ENCODE results near the gene NR5A1. TPM values are rescaled to one million over a fixed set of nuclear protein-coding genes. Genes with fewer than 3 reads are reported as not detected.
A peak's percentile ranks its signal among the peaks of the same experiment; 100 is the strongest.

The NR5A1 gene
- total RNA-seq, 1 donor from 2014 or later, result not detected

DNA sequence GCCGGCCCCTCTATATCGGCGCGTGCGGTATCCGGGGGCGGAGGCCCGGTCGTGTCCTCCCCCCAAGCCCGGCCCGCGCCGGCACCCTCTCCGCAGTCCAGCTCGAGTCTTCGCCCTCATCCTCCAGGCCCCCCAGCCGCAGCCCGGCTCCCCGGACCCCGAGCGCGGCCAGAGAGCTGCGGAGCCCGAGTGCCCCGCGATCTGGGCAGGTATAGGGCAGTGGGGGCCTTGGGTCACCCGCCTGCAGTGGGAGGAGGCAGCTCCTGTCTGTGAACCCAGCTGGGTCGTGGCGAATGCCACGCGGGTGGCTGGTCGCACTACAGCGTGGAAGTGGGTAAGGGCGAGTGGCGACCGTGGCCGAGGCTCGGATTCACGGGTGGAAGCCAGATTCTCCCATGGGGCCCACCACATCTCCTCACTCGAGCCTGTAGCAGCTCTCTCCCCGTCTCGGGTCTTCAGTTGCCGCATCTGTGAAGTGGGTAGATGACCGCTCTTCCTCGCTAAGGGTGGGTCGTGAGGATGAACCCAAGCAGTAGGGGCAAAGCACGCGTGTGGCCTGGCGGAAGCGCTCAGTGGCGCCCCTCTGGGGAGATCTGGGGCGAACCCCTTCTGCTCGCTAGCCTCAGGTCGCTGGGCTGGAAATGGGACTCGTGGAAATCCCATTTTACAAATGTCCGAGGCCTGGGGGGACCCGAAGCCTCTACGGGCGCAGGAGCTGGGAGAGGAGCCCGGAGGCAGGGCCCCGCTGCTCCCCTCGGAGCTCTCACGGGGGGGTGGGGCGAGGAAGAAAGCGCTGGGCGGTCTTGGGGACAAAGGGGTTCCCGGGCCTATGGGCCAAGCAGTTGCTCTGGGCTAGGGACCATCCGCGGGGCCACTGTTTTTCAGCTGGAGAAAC is 1.9 kb downstream of the NR5A1 start:
- no peak for DNase-seq
- intact Hi-C loops (cut with micrococcal nuclease), result no loop called here

DNA sequence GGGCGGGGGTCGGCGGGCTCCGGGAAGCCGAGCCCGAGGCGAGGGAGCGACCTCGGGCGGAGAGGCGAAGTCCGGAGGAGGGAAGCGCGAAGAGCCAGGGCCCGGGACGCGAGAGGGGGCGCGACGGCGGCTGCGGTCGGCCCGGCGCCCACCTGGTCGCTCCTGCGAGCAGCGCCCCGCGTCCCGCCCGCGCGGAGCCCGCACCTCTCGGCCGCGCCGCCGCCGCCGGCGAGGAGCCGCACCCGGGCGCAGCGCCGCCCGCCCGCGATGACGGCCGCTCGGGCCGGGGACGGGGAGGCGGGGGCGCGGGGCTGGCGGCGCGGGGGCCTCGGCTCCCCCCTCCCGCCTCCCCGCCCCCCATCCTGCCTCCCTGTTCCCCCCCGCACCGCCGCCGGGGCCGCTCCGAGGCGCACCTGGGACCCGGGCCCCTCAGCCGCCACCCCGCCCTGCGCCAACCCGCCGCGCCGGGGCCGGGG is 2.6 kb downstream of the NR5A1 start:
- TF ChIP-seq, protein P1, sequence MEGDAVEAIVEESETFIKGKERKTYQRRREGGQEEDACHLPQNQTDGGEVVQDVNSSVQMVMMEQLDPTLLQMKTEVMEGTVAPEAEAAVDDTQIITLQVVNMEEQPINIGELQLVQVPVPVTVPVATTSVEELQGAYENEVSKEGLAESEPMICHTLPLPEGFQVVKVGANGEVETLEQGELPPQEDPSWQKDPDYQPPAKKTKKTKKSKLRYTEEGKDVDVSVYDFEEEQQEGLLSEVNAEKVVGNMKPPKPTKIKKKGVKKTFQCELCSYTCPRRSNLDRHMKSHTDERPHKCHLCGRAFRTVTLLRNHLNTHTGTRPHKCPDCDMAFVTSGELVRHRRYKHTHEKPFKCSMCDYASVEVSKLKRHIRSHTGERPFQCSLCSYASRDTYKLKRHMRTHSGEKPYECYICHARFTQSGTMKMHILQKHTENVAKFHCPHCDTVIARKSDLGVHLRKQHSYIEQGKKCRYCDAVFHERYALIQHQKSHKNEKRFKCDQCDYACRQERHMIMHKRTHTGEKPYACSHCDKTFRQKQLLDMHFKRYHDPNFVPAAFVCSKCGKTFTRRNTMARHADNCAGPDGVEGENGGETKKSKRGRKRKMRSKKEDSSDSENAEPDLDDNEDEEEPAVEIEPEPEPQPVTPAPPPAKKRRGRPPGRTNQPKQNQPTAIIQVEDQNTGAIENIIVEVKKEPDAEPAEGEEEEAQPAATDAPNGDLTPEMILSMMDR (IDR thresholded peaks at IDR 0.05; ENCODE audit: borderline replicate concordance), result no peak
- H3K4me1 ChIP-seq, result peaks cover 21% of the 10 kb centered on the region

More for the DNA sequence above, 1.9 kb downstream of the NR5A1 start:
- TF ChIP-seq, protein P1 (IDR thresholded peaks at IDR 0.05; ENCODE audit: borderline replicate concordance), result no peak
- Histone ChIP-seq H3K36me3 (no peaks in the 10 kb centered on the region), H3K27me3 (ENCODE audit: low read depth) (peaks cover 67% of the 10 kb centered on the region), H3K9me3 (replicated peaks) (no peaks in the 10 kb centered on the region), H3K4me1 (peaks cover 21% of the 10 kb centered on the region), H3K27ac (replicated peaks) (no peak overlapping the region), H3K4me3 (peak overlapping the region; percentile 46)

DNA sequence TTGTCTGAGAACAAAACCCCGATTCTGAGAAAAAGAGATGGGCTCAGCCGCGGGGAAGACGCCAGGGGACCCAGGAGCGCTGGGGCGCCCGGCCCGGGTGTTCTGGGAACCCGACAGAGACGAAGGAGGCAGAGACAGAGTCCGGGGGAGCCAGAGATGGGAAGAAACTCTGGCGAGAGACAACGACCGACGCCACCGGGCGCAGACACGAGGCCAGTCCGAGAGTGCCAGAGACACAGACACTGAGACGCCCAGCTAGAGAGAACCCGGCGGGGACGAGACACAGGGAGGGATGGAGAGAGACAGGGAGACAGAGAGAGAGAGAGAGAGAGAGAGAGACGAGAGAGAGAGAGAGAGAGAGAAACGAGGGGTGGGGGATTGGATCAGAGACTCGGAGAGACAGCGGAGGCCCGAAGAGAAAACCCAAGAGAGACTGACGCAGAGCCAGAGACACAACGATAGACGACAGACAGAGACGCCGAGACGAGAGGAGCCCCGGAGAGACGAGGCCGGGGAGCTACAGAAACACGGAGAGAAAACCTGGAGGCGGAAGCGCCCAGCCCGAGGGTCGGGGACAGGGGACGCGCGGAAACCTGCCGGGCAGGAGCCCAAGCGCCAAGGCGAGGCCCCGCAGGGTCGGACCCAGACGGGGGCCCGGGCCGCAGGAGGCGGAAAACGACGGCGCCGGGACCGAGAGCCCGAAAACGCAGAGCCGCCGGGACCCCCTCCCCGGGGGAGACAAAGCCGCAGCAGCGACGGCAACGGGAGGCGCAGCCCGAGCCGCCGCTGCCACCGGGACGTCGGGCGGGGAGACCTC is 3.3 kb downstream of the NR5A1 start:
- Histone ChIP-seq H3K27me3 (ENCODE audit: low read depth) (peaks cover 80% of the 10 kb centered on the region), H3K27ac (replicated peaks) (no peak overlapping the region), H3K9me3 (replicated peaks) (no peaks in the 10 kb centered on the region), H3K36me3 (no peaks in the 10 kb centered on the region), H3K4me1 (peaks cover 21% of the 10 kb centered on the region), H3K4me3 (peak overlapping the region; percentile 50)
- intact Hi-C loops (cut with micrococcal nuclease), result no loop called here
- DNase-seq, result no peak
- TF ChIP-seq, protein P1 (IDR thresholded peaks at IDR 0.05; ENCODE audit: borderline replicate concordance), result no peak

More for the DNA sequence above, 2.6 kb downstream of the NR5A1 start:
- H3K36me3 ChIP-seq, result no peaks in the 10 kb centered on the region
- no peak for DNase-seq
- H3K27me3 ChIP-seq (ENCODE audit: low read depth), result peaks cover 74% of the 10 kb centered on the region
- H3K4me3 ChIP-seq, result peak overlapping the region; percentile 50
- no peaks in the 10 kb centered on the region for H3K9me3 ChIP-seq (replicated peaks)
- intact Hi-C loops (cut with micrococcal nuclease), result no loop called here
- H3K27ac ChIP-seq (replicated peaks), result no peak overlapping the region

DNA sequence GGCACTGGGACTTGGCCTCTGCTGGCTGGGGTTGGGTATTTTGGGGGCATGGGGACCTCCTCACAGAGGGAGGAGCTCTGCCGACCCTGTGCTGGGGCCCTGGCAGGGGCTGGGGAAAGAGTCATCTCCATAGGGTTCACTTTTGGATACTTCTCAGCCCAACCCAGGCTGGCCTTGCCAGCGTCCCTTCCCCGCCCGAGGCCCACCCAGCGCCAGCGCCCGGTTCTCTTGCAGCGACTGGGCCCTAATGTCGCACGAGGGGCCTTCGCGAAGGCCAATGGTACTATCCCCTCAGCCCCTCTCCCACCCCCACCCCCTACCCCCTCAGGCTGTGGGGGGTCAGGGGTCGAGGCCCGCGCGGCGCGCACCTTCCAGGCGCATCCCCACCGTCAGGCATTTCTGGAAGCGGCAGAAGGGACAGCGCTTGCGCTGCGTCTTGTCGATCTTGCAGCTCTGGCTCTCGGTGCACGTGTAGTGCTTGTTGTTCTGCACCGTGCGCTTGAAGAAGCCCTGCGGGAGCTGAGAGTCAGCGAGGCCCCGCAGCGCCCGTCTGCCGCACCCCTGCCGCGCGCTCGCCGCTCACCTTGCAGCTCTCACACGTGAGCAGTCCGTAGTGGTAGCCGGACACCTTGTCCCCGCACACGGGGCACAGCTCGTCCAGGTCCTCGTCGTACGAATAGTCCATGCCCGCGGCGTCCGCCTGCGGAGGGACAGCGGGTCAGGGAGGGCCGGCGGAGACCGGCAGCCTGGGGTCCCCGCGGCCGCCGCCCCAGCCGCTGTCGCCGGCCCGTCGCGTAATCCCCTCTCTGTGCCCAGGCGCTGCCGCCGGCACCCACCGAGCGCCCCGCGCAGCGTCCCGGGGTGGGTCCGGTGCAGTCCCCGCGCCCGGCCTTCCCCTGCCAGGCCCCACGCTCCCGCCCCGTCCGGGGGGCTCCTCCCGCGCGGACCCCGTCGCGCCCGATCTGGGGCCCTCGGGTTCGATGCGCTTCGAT is 4.2 kb downstream of the NR5A1 start:
- peak; percentile 6 for DNase-seq
- Histone ChIP-seq H3K36me3 (no peaks in the 10 kb centered on the region), H3K27ac (replicated peaks) (no peak overlapping the region), H3K9me3 (replicated peaks) (no peaks in the 10 kb centered on the region), H3K4me3 (peak overlapping the region; percentile 50), H3K4me1 (peaks cover 21% of the 10 kb centered on the region), H3K27me3 (ENCODE audit: low read depth) (peaks cover 88% of the 10 kb centered on the region)
- TF ChIP-seq, protein P1 (IDR thresholded peaks at IDR 0.05; ENCODE audit: borderline replicate concordance), result no peak
- intact Hi-C loops (cut with micrococcal nuclease), result no loop called here

Data from left ventricle myocardium inferior (tissue), 1 donor.